ENCODE data around the gene ZSWIM1.
"Not testable (repeated sequence)": the region's sequence is repeated elsewhere in the genome, so short reads cannot be mapped to it uniquely, and the experiment has no call there.

ZSWIM1 gene

GRCh38 chr20:45909817-45910669 lies 29.0 kb downstream of the ZSWIM1 start:
- no peak for DNase-seq

GRCh38 chr20:45910670-45911485 lies 29.9 kb downstream of the ZSWIM1 start:
- peak; percentile 100 for DNase-seq

- peak; percentile 64 for DNase-seq
Observed at GRCh38 chr20:45911486-45912343, 30.7 kb downstream of the ZSWIM1 start, which contains the start of gene PLTP. TSS of gene PLTP (minus strand) at chr20:45912155. CDS start at chr20:45911452, 703 bp downstream.

GRCh38 chr20:45912344-45912682 lies 31.3 kb downstream of the ZSWIM1 start:
- DNase-seq: no peak

- no peak for DNase-seq
Observed at GRCh38 chr20:45913116-45913515, 32.1 kb downstream of the ZSWIM1 start.

GRCh38 chr20:45917790-45918141 lies 36.7 kb downstream of the ZSWIM1 start:
- no peak for DNase-seq

- no peak for DNase-seq
Observed at GRCh38 chr20:45918182-45918737, 37.2 kb downstream of the ZSWIM1 start.

- DNase-seq: no peak
Observed at GRCh38 chr20:45918779-45919537, 37.9 kb downstream of the ZSWIM1 start.

GRCh38 chr20:45919542-45920399 lies 38.7 kb downstream of the ZSWIM1 start:
- no peak for DNase-seq

GRCh38 chr20:45920462-45921336 lies 39.7 kb downstream of the ZSWIM1 start:
- DNase-seq: no peak

- no peak for DNase-seq
Observed at GRCh38 chr20:45921337-45922189, 40.5 kb downstream of the ZSWIM1 start.

- DNase-seq: no peak
Observed at GRCh38 chr20:45924391-45925261, 43.6 kb downstream of the ZSWIM1 start.

GRCh38 chr20:45925821-45926506 lies 44.9 kb downstream of the ZSWIM1 start:
- no peak for DNase-seq

- DNase-seq: no peak
Observed at GRCh38 chr20:45926731-45927070, 45.7 kb downstream of the ZSWIM1 start.

GRCh38 chr20:45927071-45927878 lies 46.2 kb downstream of the ZSWIM1 start:
- no peak for DNase-seq

GRCh38 chr20:45931680-45932079 lies 50.7 kb downstream of the ZSWIM1 start:
- DNase-seq: not testable (repeated sequence)

All from OCI-M1 (cell line).